ENCODE results near the gene LRRC75A. TPM values are rescaled to one million over a fixed set of nuclear protein-coding genes. Genes with fewer than 3 reads are reported as not detected.

LRRC75A gene
- total RNA-seq, 6 donors from 2014 or later, result 2.1 to 7.3 (median 5.2) TPM

DNA sequence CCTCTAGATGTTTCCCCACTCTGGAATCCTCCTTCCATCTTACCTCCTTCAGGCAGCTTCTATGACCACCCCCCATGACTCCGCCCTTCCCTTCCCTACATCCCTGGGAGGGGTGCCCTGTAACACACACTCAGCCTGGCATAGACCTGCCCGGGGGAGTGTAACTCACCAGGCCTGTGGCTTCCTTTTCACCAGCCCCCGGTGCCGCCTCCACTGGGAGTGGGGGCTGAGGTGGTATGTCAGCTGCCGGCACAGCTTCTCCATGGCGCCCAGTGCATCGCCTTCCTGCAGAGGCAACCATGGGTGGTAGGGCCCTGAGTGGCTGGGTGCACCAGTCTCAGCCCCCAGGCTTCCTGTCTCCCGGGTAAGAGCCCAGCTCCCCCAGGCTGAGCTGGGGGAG, 44.3 kb downstream of the LRRC75A start:
- no peak for ATAC-seq (ENCODE audit: low FRiP score in 2 of 2)

DNA sequence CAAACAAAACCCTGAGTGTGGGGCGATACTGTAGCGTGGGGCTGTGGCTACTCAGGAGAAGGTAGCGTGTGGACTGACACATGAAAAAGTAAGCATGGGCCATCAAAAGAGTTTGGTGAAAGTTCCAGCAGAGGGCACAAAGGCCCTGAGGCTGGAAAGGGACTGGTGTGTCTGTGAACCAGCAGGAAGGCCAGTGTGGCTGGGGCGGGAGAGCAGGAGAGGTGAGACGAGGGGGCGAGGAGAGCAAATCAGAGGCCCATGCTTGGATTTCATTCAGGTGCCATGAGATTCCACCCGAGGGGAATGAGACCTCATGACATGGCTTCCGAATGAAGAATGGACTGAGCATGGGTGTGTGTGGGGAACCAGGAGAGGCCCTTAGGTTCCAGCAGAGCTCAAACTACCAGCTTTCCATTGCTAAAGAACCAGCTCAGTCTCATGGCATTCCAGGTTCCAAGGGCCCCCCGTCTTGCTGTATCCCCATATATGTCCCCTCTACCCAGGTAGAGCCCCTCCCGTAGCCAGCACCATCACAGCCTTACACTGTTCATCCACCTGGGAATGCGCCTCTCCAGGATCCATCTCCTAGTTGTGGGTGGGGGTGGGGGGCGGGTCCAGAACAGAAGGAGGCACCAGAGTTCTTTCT, 45.5 kb downstream of the LRRC75A start:
- Histone ChIP-seq H3K4me3 (no peak overlapping the region), H3K9me3 (no peaks in the 10 kb centered on the region), H3K4me1 (peaks cover 8 to 32% (median 13%) of the 10 kb centered on the region in 4 donors), H3K27me3 (no peaks in the 10 kb centered on the region), H3K27ac (no peak overlapping the region), H3K36me3 (peaks cover 11 to 62% (median 39%) of the 10 kb centered on the region in 4 donors)
- no peak for DNase-seq
- 87 to 89% methylated on average over 10 to 12 of the region's 12 CpGs for WGBS, 2 donors
- no peak for ATAC-seq (ENCODE audit: low FRiP score in 2 of 2)
- TF ChIP-seq, protein P1, sequence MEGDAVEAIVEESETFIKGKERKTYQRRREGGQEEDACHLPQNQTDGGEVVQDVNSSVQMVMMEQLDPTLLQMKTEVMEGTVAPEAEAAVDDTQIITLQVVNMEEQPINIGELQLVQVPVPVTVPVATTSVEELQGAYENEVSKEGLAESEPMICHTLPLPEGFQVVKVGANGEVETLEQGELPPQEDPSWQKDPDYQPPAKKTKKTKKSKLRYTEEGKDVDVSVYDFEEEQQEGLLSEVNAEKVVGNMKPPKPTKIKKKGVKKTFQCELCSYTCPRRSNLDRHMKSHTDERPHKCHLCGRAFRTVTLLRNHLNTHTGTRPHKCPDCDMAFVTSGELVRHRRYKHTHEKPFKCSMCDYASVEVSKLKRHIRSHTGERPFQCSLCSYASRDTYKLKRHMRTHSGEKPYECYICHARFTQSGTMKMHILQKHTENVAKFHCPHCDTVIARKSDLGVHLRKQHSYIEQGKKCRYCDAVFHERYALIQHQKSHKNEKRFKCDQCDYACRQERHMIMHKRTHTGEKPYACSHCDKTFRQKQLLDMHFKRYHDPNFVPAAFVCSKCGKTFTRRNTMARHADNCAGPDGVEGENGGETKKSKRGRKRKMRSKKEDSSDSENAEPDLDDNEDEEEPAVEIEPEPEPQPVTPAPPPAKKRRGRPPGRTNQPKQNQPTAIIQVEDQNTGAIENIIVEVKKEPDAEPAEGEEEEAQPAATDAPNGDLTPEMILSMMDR (IDR thresholded peaks at IDR 0.05), result no peak
- TF ChIP-seq EP300 (IDR thresholded peaks at IDR 0.05), result no peak
- no peak for TF ChIP-seq POLR2AphosphoS5 (IDR thresholded peaks at IDR 0.05)
- no peak for TF ChIP-seq POLR2A (IDR thresholded peaks at IDR 0.05)

More for the DNA sequence above, 44.3 kb downstream of the LRRC75A start:
- Histone ChIP-seq H3K36me3 (peaks cover 7 to 49% (median 29%) of the 10 kb centered on the region in 4 donors), H3K27ac (no peak overlapping the region), H3K27me3 (no peaks in the 10 kb centered on the region), H3K9me3 (no peaks in the 10 kb centered on the region), H3K4me3 (no peak overlapping the region), H3K4me1 (peaks cover 0 to 20% (median 2%) of the 10 kb centered on the region in 4 donors)
- DNase-seq, result no peak
- 76 to 83% methylated on average over 2 to 7 of the region's 8 CpGs for WGBS, 2 donors
- TF ChIP-seq, protein P1 (IDR thresholded peaks at IDR 0.05), result no peak
- TF ChIP-seq POLR2A (IDR thresholded peaks at IDR 0.05) (no peak), POLR2AphosphoS5 (IDR thresholded peaks at IDR 0.05) (no peak), EP300 (IDR thresholded peaks at IDR 0.05) (no peak)

DNA sequence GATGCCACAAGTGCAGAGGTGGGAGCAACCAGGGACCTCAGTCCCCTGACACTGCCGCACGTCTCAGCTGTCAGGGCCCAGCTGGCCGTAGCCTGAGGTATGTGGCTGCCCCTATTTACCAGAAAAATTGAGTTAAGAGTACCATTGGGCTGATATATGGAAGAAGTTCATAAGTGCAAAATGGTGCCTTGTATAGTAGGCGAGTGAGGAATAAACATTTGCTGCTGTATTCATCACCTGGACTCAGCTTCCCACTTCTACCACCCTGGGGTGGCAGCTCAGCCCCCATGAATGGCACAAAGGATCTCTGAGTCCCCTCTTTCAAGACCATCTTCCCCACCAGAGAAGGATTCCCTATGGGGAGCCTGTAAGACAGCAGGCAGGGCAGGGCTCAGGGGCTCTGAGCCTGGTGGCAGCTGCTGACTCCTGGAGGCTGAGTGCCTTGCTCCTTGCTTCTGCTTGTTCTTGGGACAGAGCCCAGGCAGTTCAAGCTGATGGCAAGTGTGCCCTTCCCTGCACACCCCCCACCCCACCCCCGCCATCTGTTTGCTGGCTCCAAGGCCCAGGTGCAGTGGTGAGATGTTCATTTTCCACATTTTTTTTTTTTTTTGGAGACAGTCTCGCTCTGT, 47.6 kb downstream of the LRRC75A start:
- Histone ChIP-seq H3K36me3 (peaks cover 15 to 72% (median 42%) of the 10 kb centered on the region in 4 donors), H3K9me3 (no peaks in the 10 kb centered on the region), H3K27me3 (no peaks in the 10 kb centered on the region), H3K4me3 (no peak overlapping the region), H3K4me1 (peaks cover 23 to 53% (median 30%) of the 10 kb centered on the region in 4 donors), H3K27ac (peak overlapping the region in 1 of 4 donors; percentile 0)
- TF ChIP-seq EP300 (IDR thresholded peaks at IDR 0.05), result no peak
- TF ChIP-seq POLR2A (IDR thresholded peaks at IDR 0.05), result no peak
- TF ChIP-seq, protein P1 (IDR thresholded peaks at IDR 0.05), result no peak
- no peak for TF ChIP-seq POLR2AphosphoS5 (IDR thresholded peaks at IDR 0.05)
- WGBS, 2 donors, result 83 to 92% methylated on average over 6 of the region's 6 CpGs
- ATAC-seq (ENCODE audit: low FRiP score in 2 of 2) (no peak), DNase-seq (no peak)

DNA sequence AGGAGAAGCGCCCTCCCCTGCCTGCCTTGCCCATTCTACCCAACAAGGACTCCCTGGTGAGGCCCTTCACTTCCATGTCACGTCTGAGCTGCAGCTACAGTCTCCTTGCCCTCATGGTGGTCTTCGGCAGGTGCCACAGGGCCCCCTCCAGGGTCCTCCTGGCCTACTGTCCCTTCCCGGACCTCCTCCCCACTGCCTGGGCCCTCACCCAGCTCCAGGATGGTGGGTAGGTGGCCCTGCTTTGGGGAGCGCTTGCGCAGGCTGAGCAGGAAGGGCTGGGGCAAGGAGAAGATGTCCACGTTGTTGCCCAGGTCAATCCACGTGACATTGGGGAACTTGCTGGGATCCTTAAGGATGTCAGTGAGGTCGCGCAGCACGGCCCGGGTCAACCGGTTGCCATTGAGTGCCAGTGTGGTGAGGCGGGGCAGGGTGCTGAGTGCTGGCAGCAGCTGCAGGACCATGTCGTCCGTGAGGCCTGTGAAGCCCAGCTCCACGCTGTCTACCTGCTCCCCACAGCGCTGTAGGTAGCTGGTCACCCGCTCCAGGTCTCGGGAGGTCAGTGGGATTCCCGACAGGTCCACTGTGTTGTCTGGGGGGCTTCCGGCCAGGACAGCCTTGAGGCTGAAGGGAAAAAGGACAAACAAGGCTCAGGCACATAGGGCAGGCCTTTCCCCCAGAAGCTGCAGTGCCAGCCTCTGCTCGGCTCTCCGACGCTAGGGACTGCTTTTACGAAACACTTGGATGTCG, 48.3 kb downstream of the LRRC75A start:
- no peak for ATAC-seq (ENCODE audit: low FRiP score in 2 of 2)
- Histone ChIP-seq H3K27ac (peak overlapping the region in 2 of 4 donors; percentile 0 to 24), H3K27me3 (no peaks in the 10 kb centered on the region), H3K4me1 (peaks cover 23 to 53% (median 30%) of the 10 kb centered on the region in 4 donors), H3K4me3 (no peak overlapping the region), H3K36me3 (peaks cover 15 to 66% (median 39%) of the 10 kb centered on the region in 4 donors), H3K9me3 (no peaks in the 10 kb centered on the region)
- no peak for TF ChIP-seq POLR2A (IDR thresholded peaks at IDR 0.05)
- no peak for TF ChIP-seq EP300 (IDR thresholded peaks at IDR 0.05)
- no peak for TF ChIP-seq POLR2AphosphoS5 (IDR thresholded peaks at IDR 0.05)
- TF ChIP-seq, protein P1 (IDR thresholded peaks at IDR 0.05), result no peak
- peak in 1 of 2 donors; percentile 67 for DNase-seq
- 82% methylated on average over 19 to 24 of the region's 27 CpGs for WGBS, 2 donors
